RWPE1 (cell line): ENCODE results near the gene AUTS2.

ENCODE experiments used
- CTCF ChIA-PET: fragments of 350-600 bp; sonication (Branson Sonifier 250); formaldehyde crosslinking; extraction: SDS; loops from one replicate; lab custom pipeline; 2021; lab: Yijun Ruan, JAX
- POLR2A ChIA-PET: fragments of 400-600 bp; formaldehyde crosslinking; extraction: SDS; loops from one replicate; lab custom pipeline; 2020; ENCODE audit warnings: antibody characterized with exemption; ENCODE audit not compliant: low non-redundant PET; lab: Yijun Ruan, JAX
- DNase-seq: peaks from one replicate; pipeline ENCODE4 v3.0.0; 2012; ENCODE audit warnings: low spot score
- H3K27ac ChIP-seq: fragments of 450-650 bp; 2 replicates; pipeline ENCODE4 v1.5.1; 2017
- TF ChIP-seq, protein P1 (sequence below): fragments of 450-650 bp; conservative IDR thresholded peaks from 2 replicates; pipeline ENCODE4 v1.5.1; 2017; ENCODE audit warnings: low read depth, mild to moderate bottlenecking

The AUTS2 gene

DNA sequence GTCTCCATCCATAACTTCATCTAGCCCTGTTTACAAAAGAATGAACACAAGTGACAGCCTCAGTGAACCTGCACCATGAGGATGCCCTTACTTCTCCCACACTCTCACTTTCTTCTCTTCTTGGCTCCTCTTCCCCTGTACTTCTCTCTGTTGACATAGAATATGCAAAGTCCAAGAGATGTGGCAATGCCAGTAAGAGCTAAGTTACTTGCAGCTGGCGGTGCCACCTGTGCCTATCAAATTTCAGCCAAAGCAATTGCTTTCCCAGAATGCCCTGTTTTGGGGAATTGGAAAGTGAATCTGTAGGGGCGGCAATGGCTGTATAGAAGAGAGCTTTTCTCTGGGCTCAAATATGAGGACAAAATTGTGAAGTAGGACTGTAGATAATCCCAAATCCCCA is 557.8 kb downstream of the AUTS2 start:
- no peak overlapping the region for H3K27ac ChIP-seq
- POLR2A ChIA-PET = no interaction called here
- CTCF ChIA-PET = no interaction called here
- no peak for DNase-seq
- TF ChIP-seq, protein P1, sequence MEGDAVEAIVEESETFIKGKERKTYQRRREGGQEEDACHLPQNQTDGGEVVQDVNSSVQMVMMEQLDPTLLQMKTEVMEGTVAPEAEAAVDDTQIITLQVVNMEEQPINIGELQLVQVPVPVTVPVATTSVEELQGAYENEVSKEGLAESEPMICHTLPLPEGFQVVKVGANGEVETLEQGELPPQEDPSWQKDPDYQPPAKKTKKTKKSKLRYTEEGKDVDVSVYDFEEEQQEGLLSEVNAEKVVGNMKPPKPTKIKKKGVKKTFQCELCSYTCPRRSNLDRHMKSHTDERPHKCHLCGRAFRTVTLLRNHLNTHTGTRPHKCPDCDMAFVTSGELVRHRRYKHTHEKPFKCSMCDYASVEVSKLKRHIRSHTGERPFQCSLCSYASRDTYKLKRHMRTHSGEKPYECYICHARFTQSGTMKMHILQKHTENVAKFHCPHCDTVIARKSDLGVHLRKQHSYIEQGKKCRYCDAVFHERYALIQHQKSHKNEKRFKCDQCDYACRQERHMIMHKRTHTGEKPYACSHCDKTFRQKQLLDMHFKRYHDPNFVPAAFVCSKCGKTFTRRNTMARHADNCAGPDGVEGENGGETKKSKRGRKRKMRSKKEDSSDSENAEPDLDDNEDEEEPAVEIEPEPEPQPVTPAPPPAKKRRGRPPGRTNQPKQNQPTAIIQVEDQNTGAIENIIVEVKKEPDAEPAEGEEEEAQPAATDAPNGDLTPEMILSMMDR = no peak

DNA sequence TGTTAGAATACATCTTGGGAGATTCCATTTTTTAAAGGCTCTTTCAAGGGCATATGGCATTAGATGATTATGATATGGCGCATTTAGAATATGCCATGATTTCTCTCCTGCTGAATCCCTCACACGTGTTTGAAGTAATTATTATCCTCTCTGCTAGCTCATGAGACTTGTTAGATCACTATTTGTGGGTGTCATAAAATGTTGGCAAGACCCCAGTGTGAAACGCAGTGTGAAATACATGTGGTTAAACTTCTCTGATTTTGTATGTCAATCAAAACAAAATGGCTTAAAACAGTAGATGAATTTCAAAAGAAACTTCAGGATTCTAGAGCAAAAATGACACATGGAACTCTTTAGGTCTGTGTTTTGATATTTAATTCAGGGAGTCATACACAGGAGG is 560.8 kb downstream of the AUTS2 start:
- TF ChIP-seq, protein P1 = no peak
- DNase-seq = no peak
- POLR2A ChIA-PET = no interaction called here
- H3K27ac ChIP-seq = no peak overlapping the region
- CTCF ChIA-PET = interaction anchor here (0.6 kb wide), 1 partner anchor 157 kb away, joined by 3 read pairs; no protein-coding TSS in a partner anchor

GRCh38 chr7:70165477-70166170 is 567.3 kb downstream of the AUTS2 start:
- no peak for DNase-seq
- POLR2A ChIA-PET = no interaction called here
- TF ChIP-seq, protein P1 = no peak
- CTCF ChIA-PET = no interaction called here
- H3K27ac ChIP-seq = no peak overlapping the region

DNA sequence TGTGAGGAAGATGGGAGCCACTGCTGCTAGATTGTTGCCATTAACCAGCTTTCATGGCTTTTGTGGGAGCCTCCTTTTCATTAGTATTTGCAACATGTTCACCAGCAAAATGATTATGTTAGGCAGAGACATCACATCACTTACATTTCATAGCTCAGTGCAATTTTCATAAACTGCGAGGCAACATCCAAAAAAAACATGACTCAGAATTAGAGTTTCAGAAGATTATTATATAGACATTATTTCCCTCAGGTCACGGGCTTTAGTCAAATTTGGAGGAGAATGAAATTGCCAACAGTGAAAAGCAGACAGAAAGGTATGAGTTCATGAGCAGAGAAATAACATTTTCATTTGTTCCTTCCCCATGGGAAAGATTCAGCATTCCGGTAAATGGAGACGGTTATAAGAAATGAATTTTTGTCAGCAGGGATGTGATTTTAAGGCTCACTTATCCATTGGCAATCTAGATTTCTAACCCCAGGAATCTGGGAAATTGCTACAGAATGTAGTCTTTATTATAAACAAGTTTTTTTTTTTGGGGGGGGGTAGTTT is 573.2 kb downstream of the AUTS2 start:
- POLR2A ChIA-PET = no interaction called here
- no peak overlapping the region for H3K27ac ChIP-seq
- CTCF ChIA-PET = interaction anchor here (0.6 kb wide), 2 partner anchors 34 to 297 kb away, joined by 3 to 4 read pairs; no protein-coding TSS in a partner anchor
- TF ChIP-seq, protein P1 = no peak
- no peak for DNase-seq

DNA sequence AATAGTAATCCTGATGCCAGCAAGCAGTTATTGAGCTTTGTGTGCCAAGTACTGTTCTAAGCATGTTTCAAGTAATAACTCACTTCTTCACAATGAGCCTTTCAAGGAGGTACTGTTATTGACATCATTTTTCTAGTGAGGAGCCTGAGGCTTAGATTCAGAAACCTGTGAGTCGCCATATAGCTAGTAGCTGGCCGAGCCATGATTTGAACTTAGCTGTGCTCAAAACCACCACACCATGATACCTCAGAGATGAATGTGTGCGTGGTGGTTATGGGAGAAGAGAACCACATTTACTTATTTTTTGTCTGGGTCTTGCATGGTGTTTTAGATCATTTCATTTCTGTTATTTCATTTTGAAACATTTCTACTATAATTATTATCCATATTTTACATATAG is 578.9 kb downstream of the AUTS2 start:
- TF ChIP-seq, protein P1 = no peak
- ChIA-PET CTCF (no interaction called here), POLR2A (no interaction called here)
- no peak overlapping the region for H3K27ac ChIP-seq
- no peak for DNase-seq

DNA sequence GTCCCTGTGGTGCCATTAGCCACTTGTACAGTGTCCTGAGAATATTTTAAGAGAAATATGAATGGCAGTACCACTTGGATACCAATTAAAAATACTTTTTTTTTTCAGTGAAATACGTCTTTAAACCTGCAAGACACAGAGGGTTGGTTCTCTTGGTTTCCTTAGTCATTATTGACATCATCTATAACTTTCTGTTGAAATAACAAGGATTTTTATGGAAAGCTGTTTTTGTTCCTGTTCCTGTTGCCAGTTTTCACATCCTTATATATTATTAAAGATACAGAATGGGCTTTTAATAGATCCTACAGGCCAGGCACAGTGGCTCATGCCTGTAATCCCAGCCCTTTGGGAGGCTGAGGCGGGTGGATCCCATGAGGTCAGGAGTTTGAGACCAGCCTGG is 579.9 kb downstream of the AUTS2 start:
- POLR2A ChIA-PET = no interaction called here
- DNase-seq = no peak
- H3K27ac ChIP-seq = no peak overlapping the region
- CTCF ChIA-PET = no interaction called here
- TF ChIP-seq, protein P1 = no peak
